ENCODE measurements around the gene CFAP410.

DNA sequence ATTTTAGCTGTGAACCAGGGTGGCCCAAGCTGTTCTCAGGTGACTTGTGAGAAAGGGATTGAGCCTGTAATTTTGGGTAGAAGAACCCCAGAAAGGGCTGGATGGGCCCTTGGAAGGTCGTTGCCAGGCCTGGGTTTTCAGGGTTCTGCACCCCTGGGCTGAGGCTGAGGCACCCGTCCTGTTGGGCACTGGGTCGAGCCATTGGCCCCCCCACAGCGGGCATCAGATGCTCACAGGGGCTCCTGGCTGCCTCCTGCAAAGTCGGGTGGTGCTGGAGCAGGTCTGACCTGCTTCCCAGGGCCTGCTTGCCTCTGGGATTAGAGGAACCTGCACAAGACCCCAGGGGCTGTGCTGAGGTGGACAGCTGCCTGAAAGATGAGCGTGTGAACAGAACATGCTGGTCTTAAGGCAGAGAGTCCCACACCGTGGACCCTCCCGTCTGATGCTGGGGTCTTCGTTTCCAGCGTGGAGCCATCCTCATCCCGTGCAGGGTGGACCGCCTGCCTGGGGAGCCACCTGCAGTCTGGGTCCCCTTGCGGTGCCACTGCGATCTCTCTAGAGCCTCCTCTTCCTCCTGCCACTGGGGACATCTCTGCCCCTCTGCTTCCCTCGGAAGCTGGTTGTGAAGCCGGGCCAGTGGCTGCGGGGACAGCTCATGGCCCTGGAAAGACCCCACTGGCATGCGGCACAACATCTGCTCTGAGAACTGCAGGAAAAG, 12.5 kb upstream of the CFAP410 start:
- TF ChIP-seq EGR1 (IDR thresholded peaks at IDR 0.05) (no peak), EP300 (IDR thresholded peaks at IDR 0.05; ENCODE audit: borderline replicate concordance) (no peak)
